ENCODE data around the gene FLNC. TPM values are rescaled to one million over a fixed set of nuclear protein-coding genes. Genes with fewer than 3 reads are reported as not detected.

FLNC gene
- total RNA-seq, 1 donor from 2014 or later, result 184 TPM

DNA sequence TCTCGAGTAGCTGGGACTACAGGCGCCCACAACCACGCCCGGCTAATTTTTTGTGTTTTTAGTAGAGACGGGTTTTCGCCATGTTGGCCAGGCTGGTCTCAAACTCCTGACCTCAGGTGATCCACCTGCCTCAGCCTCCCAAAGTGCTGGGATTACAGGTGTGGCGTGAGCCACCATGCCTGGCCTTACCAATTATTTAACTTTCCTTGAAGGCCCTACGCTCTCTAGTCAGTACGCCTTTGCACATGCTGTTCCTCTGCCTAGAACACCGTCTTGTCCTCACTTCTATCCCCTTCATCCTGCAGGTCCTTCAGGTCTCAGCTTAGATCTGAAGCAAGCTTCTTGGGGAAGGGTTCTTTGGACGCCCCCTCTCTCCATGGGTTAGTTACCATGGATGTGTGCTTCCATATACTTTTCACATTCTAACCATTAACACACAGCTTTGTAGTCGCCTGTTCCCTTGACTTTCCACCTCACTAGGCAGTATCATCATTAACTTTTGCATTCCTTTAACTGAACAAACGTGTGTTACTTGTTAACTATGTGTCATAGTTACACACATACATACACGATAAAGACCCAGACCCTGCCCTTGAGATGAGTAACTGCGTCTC lies 31.9 kb downstream of the FLNC start:
- no peak for DNase-seq (ENCODE audit: low spot score in 2 of 2, unreplicated experiment in 2 of 2)
- H3K27me3 Mint-ChIP-seq (ENCODE audit: low read depth), result no peaks in the 10 kb centered on the region
- peaks cover 24% of the 10 kb centered on the region for H3K4me1 Mint-ChIP-seq
- TF ChIP-seq, protein P1, sequence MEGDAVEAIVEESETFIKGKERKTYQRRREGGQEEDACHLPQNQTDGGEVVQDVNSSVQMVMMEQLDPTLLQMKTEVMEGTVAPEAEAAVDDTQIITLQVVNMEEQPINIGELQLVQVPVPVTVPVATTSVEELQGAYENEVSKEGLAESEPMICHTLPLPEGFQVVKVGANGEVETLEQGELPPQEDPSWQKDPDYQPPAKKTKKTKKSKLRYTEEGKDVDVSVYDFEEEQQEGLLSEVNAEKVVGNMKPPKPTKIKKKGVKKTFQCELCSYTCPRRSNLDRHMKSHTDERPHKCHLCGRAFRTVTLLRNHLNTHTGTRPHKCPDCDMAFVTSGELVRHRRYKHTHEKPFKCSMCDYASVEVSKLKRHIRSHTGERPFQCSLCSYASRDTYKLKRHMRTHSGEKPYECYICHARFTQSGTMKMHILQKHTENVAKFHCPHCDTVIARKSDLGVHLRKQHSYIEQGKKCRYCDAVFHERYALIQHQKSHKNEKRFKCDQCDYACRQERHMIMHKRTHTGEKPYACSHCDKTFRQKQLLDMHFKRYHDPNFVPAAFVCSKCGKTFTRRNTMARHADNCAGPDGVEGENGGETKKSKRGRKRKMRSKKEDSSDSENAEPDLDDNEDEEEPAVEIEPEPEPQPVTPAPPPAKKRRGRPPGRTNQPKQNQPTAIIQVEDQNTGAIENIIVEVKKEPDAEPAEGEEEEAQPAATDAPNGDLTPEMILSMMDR (IDR thresholded peaks at IDR 0.05; ENCODE audit: unreplicated experiment), result no peak
- peak overlapping the region; percentile 97 for H3K27ac Mint-ChIP-seq
- peaks cover 12% of the 10 kb centered on the region for H3K36me3 Mint-ChIP-seq
- no peaks in the 10 kb centered on the region for H3K9me3 Mint-ChIP-seq
- peak overlapping the region; percentile 97 for H3K4me3 Mint-ChIP-seq

DNA sequence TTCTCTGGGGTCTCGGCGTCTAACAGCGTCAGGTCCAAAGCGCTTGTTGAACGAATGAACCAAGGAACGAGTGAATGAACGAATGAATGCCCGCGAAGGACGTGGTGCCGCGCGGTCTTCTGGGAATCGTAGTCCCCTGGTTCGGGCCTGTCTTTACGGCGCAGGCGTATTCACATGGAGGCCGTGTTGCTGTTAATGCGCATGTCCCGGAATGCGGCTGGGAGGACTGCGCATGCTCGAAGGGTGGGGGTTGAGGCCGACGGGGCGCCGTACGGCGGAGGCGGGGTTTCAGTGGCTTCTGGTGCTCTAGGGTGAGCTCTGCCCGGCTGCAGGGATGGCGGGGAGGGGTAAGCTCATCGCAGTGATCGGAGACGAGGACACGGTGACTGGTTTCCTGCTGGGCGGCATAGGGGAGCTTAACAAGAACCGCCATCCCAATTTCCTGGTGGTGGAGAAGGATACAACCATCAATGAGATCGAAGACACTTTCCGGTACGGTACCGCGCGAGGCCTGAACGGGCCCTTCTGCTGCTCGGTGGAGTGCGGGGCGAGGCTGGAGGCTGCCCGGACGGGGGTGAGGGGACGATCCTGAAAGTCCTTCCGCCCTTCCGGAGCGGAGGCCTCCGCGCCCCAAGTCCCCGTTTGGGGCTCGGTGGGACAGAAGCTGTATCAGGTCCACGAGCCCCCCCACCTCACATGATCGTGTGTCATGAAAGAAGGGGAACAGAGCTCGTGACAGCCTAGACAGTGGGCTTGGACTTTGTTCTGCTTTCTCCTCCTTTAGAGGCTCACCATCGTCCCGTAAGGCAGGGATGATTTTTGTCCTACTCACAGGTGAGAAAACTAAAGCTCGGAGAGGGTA lies 32.6 kb downstream of the FLNC start, which contains the start of gene ATP6V1F:
Gene ATP6V1F (plus strand): TSS at position 286 of the 862 bp plus-strand sequence. CDS start 49 bp downstream, at position 335.
- H3K36me3 Mint-ChIP-seq, result peaks cover 12% of the 10 kb centered on the region
- peaks cover 1% of the 10 kb centered on the region for H3K27me3 Mint-ChIP-seq (ENCODE audit: low read depth)
- peak within 1 kb of the TSS; percentile 97 for H3K4me3 Mint-ChIP-seq
- TF ChIP-seq, protein P1 (IDR thresholded peaks at IDR 0.05; ENCODE audit: unreplicated experiment), result no peak
- peak; percentile 94 to 100 for DNase-seq (ENCODE audit: low spot score in 2 of 2, unreplicated experiment in 2 of 2)
- peaks cover 29% of the 10 kb centered on the region for H3K4me1 Mint-ChIP-seq
- peak within 1 kb of the TSS; percentile 97 for H3K27ac Mint-ChIP-seq
- H3K9me3 Mint-ChIP-seq, result no peaks in the 10 kb centered on the region

DNA sequence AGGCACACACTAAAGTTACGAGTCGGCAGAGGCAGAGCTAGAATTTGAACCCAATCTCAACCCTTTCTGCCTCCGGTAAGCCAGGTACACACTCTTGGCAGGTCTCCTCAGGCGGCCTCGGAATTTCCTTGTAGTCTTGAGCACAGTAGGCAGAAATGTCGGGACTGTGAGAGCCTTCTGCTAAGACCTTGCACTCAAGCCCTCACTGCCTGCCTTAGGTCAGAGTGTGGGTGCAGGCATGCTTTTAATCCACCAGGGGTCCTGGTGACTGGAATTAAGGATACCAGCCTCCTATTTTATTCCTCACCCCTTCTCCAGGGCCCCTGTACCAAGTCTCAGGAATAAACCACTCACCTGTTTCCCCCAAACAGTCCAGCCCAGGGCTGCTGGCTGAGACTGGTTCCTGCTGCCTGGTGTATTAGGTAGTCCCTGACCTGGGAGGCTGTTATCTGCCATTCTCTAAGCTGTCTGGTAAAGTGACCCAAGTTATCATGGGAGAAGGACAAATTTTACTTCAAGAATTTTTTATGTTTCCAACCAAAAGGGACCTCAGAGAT lies 33.3 kb downstream of the FLNC start:
- H3K9me3 Mint-ChIP-seq, result no peaks in the 10 kb centered on the region
- TF ChIP-seq, protein P1 (IDR thresholded peaks at IDR 0.05; ENCODE audit: unreplicated experiment), result peak; percentile 62
- peaks cover 6% of the 10 kb centered on the region for H3K27me3 Mint-ChIP-seq (ENCODE audit: low read depth)
- peak in 1 of 2 experiments; percentile 57 for DNase-seq (ENCODE audit: low spot score in 2 of 2, unreplicated experiment in 2 of 2)
- peaks cover 12% of the 10 kb centered on the region for H3K36me3 Mint-ChIP-seq
- peak overlapping the region; percentile 97 for H3K4me3 Mint-ChIP-seq
- H3K27ac Mint-ChIP-seq, result peak overlapping the region; percentile 97
- H3K4me1 Mint-ChIP-seq, result peaks cover 36% of the 10 kb centered on the region

DNA sequence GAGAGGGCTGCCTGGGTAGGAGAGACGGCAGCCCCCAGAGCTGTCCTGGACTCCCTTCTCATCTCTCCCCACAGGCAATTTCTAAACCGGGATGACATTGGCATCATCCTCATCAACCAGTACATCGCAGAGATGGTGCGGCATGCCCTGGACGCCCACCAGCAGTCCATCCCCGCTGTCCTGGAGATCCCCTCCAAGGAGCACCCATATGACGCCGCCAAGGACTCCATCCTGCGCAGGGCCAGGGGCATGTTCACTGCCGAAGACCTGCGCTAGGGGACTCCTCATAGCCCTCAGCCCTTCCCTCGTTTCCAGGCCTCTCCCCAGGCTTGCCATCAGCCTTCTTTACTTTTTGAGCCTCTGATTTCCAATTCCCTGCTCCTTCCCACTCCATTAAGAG lies 35.1 kb downstream of the FLNC start:
- H3K9me3 Mint-ChIP-seq, result no peaks in the 10 kb centered on the region
- H3K27ac Mint-ChIP-seq, result no peak overlapping the region
- H3K4me1 Mint-ChIP-seq, result peaks cover 44% of the 10 kb centered on the region
- no peak overlapping the region for H3K4me3 Mint-ChIP-seq
- H3K27me3 Mint-ChIP-seq (ENCODE audit: low read depth), result peaks cover 15% of the 10 kb centered on the region
- TF ChIP-seq, protein P1 (IDR thresholded peaks at IDR 0.05; ENCODE audit: unreplicated experiment), result no peak
- peaks cover 12% of the 10 kb centered on the region for H3K36me3 Mint-ChIP-seq
- no peak for DNase-seq (ENCODE audit: low spot score in 2 of 2, unreplicated experiment in 2 of 2)

DNA sequence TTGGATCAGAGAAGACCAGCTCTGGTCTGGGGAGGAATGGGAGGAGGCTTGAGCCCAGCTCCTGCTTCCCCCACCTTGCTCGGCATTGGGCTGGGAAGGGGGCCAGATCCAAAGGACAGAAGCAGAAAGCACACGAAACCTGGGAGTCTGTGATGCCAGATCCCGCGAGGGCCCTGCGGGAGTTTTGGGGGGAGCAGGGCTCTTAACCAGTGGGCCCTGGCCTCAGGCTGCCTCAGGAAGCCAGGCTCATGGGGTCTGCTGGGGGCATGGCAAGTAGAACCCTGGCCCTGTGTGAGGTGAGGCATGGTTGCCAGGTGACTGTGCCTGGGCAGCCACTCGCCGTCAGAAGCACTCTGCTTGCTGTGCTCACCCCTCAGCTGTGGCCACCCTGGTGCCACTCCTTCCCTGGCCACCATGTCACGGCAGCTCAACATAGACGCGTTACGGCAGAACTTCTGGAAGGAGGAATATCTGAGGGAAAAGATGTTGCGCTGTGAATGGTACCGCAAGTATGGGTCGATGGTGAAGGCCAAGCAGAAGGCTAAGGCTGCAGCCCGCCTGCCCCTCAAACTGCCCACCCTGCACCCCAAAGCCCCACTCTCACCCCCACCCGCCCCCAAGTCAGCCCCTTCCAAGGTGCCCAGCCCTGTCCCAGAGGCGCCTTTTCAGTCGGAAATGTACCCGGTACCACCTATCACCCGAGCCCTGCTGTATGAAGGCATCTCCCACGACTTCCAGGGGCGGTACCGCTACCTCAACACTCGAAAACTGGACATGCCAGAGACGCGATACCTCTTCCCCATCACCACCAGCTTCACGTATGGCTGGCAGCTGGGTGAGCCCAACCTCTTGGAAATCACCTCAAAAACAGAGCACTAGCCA lies 36.0 kb downstream of the FLNC start:
- no peak for DNase-seq (ENCODE audit: low spot score in 2 of 2, unreplicated experiment in 2 of 2)
- peaks cover 23% of the 10 kb centered on the region for H3K27me3 Mint-ChIP-seq (ENCODE audit: low read depth)
- H3K9me3 Mint-ChIP-seq, result no peaks in the 10 kb centered on the region
- no peak overlapping the region for H3K27ac Mint-ChIP-seq
- peaks cover 12% of the 10 kb centered on the region for H3K36me3 Mint-ChIP-seq
- no peak overlapping the region for H3K4me3 Mint-ChIP-seq
- TF ChIP-seq, protein P1 (IDR thresholded peaks at IDR 0.05; ENCODE audit: unreplicated experiment), result no peak
- peaks cover 39% of the 10 kb centered on the region for H3K4me1 Mint-ChIP-seq
